ENCODE data around the gene COL11A2.

- TF ChIP-seq CTCF (IDR thresholded peaks at IDR 0.05) (no peak), FOXP1 (CRISPR knock-in tag; IDR thresholded peaks at IDR 0.05; ENCODE audit: borderline replicate concordance) (no peak), SMAD4 (CRISPR knock-in tag; IDR thresholded peaks at IDR 0.05) (no peak), E2F4 (CRISPR knock-in tag; IDR thresholded peaks at IDR 0.05; ENCODE audit: borderline replicate concordance, low read depth) (no peak), HMGXB4 (CRISPR knock-in tag; IDR thresholded peaks at IDR 0.05) (no peak), CREB1 (CRISPR knock-in tag; IDR thresholded peaks at IDR 0.05) (no peak), PREB (CRISPR knock-in tag; IDR thresholded peaks at IDR 0.05; ENCODE audit: borderline replicate concordance) (no peak), SP1 (CRISPR knock-in tag; conservative IDR thresholded peaks at IDR 0.05) (no peak), ESRRA (CRISPR knock-in tag; IDR thresholded peaks at IDR 0.05; ENCODE audit: borderline replicate concordance) (no peak), JUN (CRISPR knock-in tag; IDR thresholded peaks at IDR 0.05) (no peak), ATF2 (CRISPR knock-in tag; IDR thresholded peaks at IDR 0.05; ENCODE audit: borderline replicate concordance, low read depth) (no peak)
Measured at GRCh38 chr6:33212857-33213165, 20.5 kb upstream of the COL11A2 start.
